COLO668 (cell line): ENCODE measurements around the gene B3GALT6.
A peak's percentile ranks its signal among the peaks of the same experiment; 100 is the strongest.
"Not testable (repeated sequence)": the region's sequence is repeated elsewhere in the genome, so short reads cannot be mapped to it uniquely, and the experiment has no call there.

Experiments
- DNase-seq: peaks from one replicate; lab custom pipeline; 2025; ENCODE audit not compliant: unreplicated experiment; lab: John Stamatoyannopoulos, UW

The B3GALT6 gene

DNA sequence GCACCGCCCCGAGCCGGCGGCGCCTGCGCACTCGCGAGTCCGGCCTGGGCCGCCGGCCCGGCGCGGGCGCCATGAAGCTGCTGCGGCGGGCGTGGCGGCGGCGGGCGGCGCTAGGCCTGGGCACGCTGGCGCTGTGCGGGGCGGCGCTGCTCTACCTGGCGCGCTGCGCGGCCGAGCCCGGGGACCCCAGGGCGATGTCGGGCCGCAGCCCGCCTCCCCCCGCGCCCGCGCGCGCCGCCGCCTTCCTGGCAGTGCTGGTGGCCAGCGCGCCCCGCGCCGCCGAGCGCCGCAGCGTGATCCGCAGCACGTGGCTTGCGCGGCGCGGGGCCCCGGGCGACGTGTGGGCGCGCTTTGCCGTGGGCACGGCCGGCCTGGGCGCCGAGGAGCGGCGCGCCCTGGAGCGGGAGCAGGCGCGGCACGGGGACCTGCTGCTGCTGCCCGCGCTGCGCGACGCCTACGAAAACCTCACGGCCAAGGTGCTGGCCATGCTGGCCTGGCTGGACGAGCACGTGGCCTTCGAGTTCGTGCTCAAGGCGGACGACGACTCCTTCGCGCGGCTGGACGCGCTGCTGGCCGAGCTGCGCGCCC, at the start of gene B3GALT6:
B3GALT6 (plus strand) TSS at position 30 of the 588 bp plus-strand sequence; CDS start at position 72, 42 bp downstream.
- peak; percentile 92 for DNase-seq

DNA sequence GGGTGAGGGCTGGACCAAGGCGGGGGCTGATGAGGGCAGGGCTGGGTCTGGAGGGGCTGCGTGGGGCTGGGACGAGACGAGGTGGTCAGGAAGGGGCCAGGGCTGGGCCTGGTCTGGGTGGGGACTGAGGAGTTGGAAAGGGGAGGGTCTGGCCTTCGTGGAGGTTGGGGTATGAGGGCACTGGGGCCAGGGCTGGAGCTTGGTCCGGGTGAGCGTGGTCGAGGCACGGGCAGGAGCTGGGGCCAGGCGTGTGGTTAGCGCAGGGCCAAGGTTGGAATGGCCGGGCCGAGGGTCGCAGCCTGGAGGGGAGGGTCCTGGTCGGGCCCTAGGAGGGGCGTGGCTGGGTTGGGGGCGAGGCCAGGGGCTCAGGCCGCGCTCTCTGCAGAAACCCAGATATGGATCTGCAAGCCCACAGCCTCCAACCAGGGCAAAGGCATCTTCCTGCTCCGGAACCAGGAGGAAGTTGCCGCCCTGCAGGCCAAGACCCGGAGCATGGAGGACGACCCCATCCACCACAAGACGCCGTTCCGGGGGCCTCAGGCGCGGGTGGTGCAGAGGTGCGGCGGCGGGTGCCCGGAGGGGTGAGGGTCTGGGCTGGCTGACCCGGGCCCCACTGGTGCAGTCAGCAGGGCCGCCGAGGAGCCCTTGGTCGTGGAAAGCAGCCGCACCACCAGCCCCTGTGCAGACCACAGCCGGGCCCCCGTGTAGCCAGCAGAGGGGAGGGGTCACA, 49.4 kb upstream of the B3GALT6 start:
- no peak for DNase-seq

DNA sequence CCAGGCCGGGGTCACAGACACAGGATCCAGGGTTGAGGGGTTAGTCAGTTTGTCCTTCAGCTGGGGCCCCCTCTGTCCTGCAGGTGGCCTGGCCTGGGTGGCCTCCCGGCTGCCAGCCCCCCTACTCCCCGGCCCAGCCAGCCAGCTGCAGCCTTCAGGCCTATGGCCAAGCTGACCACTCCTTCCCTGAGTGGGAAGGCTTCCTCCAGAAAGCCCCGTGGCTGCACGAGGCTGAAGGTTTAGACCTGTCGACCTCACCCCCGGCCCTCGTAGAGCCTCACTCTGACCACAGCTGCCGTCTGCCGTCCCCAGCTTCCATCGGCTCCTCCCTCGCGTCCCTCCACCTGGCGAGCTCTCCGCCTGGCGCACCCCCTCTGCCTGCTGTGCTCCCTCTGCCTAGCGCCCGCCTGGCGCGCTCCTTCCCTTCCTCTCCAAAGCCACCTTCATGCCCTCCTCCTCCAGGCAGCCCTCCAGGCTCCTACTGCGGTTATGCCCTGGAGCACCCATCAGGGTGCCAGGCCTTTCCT, 48.8 kb upstream of the B3GALT6 start:
- DNase-seq = no peak

DNA sequence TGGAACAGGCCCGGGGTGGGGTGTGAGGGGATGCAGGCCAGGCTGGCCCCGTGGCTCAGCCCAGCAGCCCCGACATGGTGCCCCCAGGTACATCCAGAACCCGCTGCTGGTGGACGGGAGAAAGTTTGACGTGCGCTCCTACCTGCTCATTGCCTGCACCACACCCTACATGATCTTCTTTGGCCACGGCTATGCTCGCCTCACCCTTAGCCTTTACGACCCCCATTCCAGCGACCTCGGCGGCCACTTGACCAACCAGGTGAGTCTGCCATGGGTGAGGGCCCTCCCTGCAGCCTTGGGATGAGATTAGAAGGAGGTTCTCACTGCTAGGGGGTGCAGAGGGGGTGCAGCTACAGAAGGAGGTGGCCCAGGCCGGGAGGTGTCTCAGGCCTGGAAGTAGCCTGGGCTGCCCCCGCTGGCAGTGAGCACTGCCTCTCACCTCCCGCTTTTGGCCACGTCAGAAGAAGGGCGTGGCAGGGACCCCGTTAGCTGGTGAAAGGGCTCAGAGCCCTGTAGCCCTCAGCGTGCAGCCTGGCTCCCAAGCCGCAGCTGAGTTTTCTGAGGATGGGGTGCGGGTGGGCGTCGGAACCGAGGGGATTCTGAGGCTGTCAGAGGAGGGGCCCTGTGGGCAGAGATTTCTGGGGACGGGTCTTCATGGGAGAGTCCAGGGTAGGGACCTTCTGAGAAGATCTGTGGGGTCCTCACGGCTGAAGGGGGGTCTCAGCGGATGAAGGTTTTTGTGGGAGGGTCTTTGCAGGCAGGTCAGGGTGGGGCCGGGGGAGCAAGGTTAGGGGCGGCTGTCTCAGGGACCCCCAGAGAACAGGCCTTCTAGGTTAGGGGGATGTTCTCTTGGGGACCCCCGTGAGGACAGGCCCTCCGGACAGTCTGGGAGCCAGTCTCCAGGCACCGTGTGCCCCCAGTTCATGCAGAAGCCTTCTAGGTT, 47.9 kb upstream of the B3GALT6 start:
- DNase-seq = no peak

DNA sequence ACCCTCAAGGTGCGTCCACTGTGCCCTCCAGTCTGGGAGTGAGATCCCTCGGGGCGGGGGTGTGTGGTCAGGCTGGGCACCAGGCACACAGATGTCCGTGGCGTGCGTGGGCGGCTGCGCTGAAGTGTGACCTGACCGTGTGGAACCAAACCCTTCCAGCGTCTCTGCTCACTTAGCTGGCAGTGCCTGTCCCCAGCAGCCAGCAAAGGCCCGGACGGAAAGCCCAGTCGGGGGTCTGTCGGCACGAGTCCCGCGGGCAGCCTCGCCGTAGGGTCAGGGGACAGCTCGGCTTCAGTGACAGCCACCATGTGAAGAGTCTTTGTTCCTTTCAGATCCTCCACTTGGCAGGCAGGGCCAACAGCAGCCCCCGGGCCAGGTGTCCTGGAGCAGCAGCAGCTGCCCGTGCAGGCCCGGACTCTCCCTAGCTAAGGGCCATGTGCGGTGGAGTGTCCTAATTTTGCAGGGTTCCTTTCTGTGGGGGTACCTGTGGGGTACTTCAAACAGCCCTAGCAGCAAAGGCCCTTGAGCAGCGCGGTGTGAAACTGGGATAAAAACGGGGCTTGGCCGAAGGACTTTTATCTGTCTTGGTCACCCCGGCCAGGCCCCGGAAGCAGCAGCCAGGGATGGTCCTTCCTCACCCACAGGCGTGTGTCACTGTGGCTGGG, 46.8 kb upstream of the B3GALT6 start:
- no peak for DNase-seq

DNA sequence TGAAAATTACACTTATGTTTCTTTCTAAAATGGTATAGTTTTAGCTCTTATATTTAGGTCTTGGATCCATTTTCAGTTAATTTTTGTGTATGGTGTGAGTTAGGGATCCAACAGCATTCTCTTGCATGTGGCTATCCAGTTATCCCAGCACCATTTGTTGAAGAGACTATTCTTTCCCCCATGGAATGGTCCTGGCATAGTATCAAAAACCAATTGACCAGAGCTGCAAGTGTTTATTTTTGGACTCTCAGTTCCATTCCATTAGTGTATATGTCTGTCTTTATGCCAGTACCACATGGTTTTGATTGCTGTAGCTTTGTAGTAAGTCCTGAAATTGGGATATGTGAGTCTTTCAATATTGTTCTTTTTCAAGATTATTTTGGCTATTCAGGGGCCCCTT, 44.1 kb upstream of the B3GALT6 start:
- DNase-seq = no peak

DNA sequence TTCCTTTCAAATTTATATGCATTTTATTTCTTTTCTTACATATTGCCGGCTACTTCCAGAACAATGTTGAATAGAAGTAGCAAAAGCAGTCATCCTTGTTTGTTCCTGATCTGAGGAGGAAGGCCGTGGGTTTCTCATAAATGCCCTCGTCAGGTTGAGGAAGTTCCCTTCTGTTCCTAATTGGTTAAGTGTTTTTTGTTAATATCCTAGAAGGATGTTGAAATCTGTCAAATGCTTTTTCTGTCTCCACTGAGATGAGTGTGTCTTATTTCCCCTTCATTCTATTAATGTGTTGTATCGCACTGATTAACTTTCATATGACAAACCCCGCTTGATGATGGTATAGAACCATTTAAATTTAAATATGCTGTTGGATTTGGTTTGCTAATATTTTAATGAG, 42.9 kb upstream of the B3GALT6 start:
- no peak for DNase-seq

DNA sequence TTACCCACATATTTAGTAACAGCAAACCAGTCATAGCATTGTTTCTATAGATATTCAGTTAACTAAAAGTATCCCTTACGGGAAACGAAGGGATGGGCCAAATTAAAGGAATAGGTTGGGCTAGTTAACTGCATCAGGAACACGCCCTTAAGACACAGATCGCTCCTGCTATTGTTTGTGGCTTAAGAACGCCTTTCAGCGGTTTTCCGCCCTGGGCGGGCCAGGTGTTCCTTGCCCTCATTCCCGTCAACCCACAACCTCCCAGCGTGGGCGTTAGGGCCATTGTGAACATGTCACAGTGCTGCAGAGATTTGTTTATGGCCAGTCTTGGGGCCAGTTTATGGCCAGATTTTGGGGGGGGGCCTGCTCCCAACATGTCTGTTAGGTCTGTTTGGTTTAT, 40.3 kb upstream of the B3GALT6 start:
- DNase-seq = no peak

DNA sequence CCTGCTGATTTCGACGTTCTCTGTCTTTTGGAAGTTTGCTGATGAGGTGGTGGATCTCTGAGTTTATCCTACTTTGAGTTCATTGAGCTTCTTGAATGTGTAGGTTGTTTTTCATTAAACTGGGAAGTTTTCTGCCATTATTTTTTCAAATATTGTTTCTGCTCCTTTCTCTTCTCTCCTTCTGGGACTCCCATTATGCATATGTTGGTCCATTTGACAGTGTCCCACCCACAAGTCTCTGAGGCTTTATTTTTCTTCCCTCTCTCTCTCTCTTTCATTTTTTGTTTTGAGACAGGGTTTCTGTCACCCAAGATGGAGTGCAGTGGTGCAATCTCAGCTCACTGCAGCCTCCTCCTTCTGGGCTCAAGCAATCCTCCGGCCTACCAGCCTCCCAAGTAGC, 37.3 kb upstream of the B3GALT6 start:
- DNase-seq = no peak

DNA sequence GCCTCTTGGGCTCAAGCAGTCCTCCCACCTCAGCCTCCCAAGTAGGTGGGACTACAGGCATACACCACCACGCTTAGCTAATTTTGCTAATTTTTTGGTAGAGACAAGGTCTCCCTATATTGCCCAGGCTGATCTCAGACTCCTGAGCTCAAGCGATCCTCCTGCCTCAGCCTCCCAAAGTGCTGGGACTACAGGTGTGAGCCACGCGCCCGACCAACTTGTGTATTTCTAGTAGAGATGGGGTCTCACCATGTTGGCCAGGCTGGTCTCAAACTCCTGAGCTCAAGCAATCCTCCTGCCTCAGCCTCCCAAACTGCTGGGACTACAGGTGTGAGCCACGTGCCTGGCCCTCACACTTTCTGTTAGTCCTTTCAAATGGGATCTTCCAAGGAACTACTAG, 36.3 kb upstream of the B3GALT6 start:
- DNase-seq = not testable (repeated sequence)

DNA sequence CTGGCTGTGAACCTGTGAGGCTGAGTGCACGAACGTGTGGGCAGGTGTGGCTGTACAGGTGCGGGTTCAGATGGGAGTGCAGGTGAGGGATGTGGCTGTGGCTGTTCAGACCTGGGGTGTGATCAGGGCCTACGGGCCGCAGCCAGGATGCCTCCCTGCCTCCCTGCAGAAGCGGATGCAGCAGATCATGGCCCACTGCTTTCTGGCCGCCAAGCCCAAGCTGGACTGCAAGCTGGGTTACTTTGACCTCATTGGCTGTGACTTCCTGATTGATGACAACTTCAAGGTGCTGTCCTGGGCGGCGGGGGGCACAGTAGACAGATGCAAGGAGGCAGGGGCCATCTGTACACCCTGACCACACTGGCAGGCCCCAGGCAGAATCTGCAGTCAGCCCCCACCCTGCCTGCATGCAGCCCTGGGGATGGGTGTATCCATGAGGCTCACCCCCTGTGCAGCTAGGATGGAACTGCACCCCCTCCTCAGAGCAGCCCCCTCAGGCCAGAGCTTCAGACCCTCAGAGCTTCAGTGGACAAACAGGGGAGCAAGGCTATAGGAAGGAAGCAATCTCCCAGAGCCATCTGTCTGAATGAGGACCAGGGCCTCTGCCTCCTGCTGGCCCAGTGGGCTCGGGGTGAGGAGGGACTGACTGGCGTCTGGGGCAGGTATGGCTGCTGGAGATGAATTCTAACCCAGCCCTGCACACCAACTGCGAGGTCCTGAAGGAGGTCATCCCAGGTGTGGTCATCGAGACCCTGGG, 35.4 kb upstream of the B3GALT6 start:
- no peak for DNase-seq

DNA sequence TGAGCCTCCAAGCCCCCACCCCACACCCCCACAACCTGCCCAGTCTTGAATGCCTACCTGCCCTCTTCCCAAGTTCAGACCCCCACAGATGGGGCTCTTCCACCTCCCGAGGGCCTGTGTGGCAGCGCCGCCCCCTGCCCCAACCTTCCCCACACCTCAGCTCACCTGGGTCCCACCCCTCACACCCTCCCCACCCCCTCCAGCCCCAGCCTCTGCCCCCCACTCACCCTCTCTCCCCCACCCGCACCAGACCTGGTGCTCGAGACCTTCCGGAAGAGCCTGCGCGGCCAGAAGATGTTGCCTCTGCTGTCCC, 34.9 kb upstream of the B3GALT6 start:
- DNase-seq = no peak

DNA sequence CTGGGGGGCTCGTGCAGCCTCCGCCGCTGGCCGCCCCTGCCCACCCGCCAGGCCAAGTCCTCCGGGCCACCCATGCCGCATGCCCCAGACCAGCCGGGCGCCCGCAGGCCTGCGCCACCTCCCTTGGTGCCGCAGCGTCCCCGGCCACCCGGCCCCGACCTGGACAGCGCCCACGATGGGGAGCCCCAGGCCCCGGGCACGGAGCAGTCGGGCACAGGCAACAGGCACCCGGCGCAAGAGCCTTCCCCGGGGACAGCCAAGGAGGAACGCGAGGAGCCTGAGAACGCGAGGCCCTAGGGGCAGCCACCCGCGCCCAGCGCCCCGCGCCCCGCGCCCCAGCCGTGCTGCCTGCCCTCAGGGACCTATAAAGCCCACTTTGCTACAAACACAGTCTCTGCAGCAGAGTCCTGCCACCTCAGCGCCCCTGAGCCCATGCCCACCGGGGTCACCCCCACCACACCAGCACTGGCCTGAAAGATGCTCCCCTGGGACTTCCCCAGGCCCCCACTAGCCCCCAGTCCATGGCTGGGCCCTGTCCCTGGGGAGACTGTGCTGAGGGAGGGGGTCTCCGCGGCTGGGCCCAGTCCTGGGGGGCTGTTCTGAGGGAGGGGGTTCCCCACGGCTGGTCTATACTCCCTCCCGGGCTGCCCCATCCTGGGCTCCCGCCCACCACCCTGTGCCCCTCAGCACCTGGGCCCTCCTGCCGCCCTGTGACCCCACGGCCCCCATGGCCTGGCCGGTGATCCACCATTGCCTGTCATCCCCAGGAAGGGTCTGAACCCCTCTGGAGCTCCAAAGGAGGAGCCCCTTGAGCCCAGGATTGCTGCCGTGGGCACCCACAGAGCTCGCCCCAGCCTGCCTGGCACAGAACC, 34.2 kb upstream of the B3GALT6 start:
- no peak for DNase-seq

DNA sequence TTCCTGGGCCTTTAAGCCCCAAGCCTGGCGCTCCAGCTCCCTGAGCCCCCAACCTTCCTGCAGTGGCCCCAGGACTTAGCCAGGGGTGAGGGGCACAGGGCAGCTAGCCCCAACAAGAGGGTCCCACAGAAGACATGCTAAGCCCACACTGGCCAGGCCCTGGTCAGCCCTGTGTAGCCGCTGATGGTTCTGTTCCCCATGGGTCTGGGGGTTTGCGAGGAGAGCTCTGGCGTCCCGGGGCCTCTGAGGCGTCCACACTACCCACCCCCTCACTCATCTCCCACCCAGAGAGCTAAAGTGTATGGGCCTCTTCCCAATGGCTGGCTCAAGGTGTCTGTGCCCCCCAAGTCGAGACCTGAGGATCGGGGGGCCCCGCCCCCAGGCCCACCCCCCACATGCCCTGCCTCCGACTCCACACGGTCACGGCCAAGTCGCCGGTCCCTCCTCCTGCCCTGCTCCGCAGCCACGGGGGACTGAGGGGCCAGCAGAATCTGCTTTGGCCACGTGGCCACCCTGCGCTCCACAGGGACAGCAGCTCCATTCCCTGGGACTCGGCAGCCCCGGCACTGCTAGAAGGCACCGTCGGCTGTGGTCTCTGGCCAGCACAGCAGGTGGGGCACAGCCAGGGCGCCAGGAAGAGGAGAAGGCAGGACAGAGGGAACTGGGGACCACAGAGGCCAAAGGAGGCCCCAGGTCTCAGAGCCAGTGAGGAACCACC, 33.5 kb upstream of the B3GALT6 start:
- DNase-seq = peak; percentile 45

DNA sequence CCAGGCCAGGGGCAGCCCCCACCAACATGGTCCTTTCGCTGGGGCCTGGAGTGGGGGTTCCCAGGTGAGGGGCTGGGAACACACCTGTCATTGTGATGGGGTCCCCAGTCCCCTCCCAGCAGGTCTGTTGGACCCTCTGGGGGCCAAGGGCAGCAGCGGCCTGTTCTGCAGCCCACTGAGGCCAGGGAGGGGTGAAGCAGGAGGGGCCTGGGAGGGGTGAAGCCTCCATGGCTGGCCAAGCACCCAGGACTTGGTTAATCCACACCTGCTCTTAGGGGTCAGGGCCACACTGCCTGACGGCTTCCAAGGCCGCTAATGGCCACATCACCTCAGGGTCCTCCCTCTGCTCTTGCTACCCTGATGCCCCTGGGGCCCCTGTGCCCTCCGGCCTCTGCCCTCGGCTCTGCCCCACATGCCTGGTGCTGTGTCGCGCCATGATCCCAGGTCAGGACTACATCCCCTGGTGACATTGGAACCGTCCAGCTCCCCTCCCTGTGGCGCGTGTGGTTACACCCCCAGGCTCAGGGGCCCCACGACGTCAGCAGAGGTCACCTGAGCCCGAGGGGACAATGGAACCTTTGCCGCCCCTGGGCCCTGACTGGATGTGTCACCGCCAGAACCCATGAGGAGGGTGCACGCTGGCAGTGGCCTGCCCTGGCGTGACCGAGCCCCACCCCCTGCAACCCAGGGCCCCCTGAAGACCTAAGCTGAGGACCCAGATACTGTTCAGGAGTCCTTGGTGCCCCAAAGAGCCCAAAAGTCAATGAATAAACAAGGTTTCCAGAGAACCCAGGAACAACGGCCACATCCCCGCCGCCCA, 32.7 kb upstream of the B3GALT6 start:
- DNase-seq = no peak

DNA sequence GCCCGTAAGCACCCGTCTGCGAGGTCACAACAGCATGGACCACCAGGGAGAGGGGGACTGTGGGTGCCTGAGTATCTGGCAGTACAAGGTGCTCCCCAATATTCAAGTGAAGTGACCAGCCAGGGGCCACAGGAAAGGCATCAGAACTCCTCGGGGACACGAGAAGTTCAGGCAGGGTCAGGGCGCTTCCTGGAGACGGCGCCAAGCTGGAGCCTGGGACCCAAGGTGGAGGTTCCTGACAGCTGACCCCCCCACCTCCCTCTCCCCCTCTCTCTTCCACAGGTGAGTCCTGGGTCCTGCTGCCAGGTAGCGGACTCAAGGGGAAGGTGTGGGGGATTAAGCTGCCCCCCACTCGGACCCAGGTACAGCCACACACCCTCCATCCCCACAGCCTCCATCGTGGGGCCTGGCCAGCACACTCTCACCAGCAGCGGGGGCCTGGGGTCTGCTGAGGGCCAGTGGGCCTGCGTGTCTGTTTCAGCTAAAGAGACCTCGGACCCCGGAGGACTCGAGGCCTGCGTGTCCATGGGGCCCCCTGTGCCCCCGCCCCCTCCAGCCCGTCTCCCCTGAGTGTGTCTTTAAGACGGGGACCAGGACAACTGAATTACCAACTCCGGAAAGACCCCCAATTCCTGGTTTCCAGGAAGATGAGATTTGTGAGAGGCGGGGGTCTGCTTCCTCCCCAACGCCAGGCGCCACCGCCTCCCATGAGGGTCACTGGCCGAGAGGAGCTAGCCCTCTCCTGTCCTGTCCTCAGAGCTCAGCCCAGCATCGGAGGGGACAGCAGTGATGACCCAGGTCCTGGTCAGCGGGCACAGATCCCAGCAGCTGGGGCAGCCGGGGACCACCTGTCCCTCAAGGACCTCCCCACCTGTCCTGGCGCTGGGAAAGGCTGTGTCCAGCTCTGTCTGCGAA, 31.8 kb upstream of the B3GALT6 start:
- no peak for DNase-seq
